ENCODE data around the gene ZNF554.

Gene ZNF554

DNA sequence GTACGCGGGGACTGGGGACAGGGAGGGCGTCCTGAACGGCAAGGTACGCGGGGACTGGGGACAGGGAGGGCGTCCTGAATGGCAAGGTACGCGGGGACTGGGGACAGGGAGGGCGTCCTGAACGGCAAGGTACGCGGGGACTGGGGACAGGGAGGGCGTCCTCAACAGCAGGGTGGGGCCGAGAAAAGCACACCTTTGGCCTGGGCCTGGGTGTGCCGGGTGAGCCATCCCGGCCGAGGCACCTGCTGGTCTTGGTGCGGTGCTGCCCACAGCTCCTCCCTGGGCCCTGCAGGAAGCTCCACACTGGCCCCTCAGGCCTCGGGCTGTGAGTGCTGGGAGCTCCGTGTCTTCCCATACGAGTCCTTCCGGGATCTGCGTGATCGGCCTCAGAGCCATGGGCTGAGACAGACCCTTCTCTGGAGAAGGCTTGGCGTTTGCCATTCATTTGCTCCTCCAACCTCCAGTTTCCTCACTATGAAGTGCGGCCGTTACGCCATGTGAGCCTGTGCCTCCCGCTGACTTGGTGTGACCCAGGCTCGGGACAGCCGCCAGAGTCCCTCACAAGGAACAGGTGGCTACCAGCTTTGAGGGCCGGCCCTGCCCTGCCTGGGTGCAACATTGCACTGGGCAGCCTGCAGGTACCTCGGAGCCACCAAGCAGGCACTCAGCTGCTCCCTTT is 7.8 kb upstream of the ZNF554 start:
- Histone ChIP-seq H2AFZ (ENCODE audit: low read length) (no peak overlapping the region), H3K9ac (ENCODE audit: low read depth, low read length, poor library complexity, severe bottlenecking) (no peak overlapping the region), H3K4me2 (ENCODE audit: low read depth, low read length, poor library complexity, severe bottlenecking) (no peak overlapping the region), H3K27me3 (ENCODE audit: insufficient read depth, low read length, poor library complexity, severe bottlenecking) (no peaks in the 10 kb centered on the region), H3K9me2 (replicated peaks; ENCODE audit: low read depth, low read length) (no peaks in the 10 kb centered on the region), H4K20me1 (ENCODE audit: insufficient read depth, low read length, poor library complexity, severe bottlenecking) (no peaks in the 10 kb centered on the region), H3K4me1 (ENCODE audit: insufficient read depth, low read length, poor library complexity, severe bottlenecking) (no peaks in the 10 kb centered on the region), H3K36me3 (ENCODE audit: insufficient read depth, low read length) (peaks cover 49% of the 10 kb centered on the region; the same call in 1 of the 2 replicates), H3F3A (ENCODE audit: low read depth) (no peaks in the 10 kb centered on the region), H3K9me3 (ENCODE audit: insufficient read depth, low read depth, low read length) (no peaks in the 10 kb centered on the region), H3K4me3 (ENCODE audit: low read length, poor library complexity, severe bottlenecking) (no peak overlapping the region), H3K79me2 (ENCODE audit: insufficient read depth, low read length) (no peaks in the 10 kb centered on the region)
- no peak for TF ChIP-seq EZH2phosphoT487 (IDR thresholded peaks at IDR 0.05; ENCODE audit: borderline replicate concordance)
- TF ChIP-seq, protein P1, sequence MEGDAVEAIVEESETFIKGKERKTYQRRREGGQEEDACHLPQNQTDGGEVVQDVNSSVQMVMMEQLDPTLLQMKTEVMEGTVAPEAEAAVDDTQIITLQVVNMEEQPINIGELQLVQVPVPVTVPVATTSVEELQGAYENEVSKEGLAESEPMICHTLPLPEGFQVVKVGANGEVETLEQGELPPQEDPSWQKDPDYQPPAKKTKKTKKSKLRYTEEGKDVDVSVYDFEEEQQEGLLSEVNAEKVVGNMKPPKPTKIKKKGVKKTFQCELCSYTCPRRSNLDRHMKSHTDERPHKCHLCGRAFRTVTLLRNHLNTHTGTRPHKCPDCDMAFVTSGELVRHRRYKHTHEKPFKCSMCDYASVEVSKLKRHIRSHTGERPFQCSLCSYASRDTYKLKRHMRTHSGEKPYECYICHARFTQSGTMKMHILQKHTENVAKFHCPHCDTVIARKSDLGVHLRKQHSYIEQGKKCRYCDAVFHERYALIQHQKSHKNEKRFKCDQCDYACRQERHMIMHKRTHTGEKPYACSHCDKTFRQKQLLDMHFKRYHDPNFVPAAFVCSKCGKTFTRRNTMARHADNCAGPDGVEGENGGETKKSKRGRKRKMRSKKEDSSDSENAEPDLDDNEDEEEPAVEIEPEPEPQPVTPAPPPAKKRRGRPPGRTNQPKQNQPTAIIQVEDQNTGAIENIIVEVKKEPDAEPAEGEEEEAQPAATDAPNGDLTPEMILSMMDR (conservative IDR thresholded peaks at IDR 0.05; ENCODE audit: low read length) = no peak

DNA sequence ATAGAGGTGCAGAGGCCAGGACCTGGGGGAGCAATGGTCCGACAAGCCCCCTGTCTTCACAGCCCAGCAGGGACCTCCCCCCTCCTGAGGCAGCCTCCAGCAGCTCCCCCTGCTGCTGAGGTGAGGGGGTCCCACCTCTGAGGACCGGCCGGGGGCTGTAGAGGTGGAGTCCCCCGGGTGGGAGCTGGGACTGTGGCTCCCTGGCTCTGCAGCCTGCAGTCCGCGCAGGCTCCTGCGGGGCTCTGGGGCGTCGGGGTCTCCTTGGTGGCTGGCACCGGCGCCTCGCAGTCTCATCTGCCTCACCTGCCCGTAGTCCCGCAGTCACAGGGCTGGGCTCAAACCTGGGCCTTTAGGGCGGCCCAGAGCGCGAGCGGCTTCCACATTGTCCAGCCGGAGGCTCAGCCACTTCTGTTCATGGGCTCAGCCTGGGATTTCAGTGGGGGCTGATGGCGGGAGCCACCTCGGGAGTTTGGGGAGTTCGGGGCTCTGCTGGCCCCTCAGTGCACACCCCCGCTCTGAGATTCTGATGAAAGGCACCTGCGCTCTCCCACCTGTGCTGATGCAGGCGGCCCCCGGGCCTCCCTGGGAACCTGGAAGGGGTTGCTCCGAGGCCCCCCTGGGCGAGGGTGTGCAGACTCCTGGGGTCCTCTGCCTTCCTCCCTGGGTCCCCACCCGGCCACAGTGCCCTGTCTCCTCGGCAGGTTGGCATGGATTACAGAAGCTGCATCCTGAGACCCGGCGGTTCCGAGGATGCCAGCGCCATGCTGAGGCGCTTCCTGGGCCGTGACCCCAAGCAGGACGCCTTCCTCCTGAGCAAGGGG is 7.0 kb upstream of the ZNF554 start:
- no peaks in the 10 kb centered on the region for H4K20me1 ChIP-seq (ENCODE audit: insufficient read depth, low read length, poor library complexity, severe bottlenecking)
- H3K36me3 ChIP-seq (ENCODE audit: insufficient read depth, low read length) = peaks cover 43% of the 10 kb centered on the region; the same call in 1 of the 2 replicates
- TF ChIP-seq, protein P1 (conservative IDR thresholded peaks at IDR 0.05; ENCODE audit: low read length) = no peak
- no peak for TF ChIP-seq EZH2phosphoT487 (IDR thresholded peaks at IDR 0.05; ENCODE audit: borderline replicate concordance)
- H3K27me3 ChIP-seq (ENCODE audit: insufficient read depth, low read length, poor library complexity, severe bottlenecking) = no peaks in the 10 kb centered on the region
- H3K9ac ChIP-seq (ENCODE audit: low read depth, low read length, poor library complexity, severe bottlenecking) = no peak overlapping the region
- H3K9me3 ChIP-seq (ENCODE audit: insufficient read depth, low read depth, low read length) = no peaks in the 10 kb centered on the region
- H3F3A ChIP-seq (ENCODE audit: low read depth) = no peaks in the 10 kb centered on the region
- H3K9me2 ChIP-seq (replicated peaks; ENCODE audit: low read depth, low read length) = no peaks in the 10 kb centered on the region
- no peak overlapping the region for H3K4me3 ChIP-seq (ENCODE audit: low read length, poor library complexity, severe bottlenecking)
- no peak overlapping the region for H3K4me2 ChIP-seq (ENCODE audit: low read depth, low read length, poor library complexity, severe bottlenecking)
- no peaks in the 10 kb centered on the region for H3K79me2 ChIP-seq (ENCODE audit: insufficient read depth, low read length)
- H2AFZ ChIP-seq (ENCODE audit: low read length) = no peak overlapping the region
- H3K4me1 ChIP-seq (ENCODE audit: insufficient read depth, low read length, poor library complexity, severe bottlenecking) = no peaks in the 10 kb centered on the region

DNA sequence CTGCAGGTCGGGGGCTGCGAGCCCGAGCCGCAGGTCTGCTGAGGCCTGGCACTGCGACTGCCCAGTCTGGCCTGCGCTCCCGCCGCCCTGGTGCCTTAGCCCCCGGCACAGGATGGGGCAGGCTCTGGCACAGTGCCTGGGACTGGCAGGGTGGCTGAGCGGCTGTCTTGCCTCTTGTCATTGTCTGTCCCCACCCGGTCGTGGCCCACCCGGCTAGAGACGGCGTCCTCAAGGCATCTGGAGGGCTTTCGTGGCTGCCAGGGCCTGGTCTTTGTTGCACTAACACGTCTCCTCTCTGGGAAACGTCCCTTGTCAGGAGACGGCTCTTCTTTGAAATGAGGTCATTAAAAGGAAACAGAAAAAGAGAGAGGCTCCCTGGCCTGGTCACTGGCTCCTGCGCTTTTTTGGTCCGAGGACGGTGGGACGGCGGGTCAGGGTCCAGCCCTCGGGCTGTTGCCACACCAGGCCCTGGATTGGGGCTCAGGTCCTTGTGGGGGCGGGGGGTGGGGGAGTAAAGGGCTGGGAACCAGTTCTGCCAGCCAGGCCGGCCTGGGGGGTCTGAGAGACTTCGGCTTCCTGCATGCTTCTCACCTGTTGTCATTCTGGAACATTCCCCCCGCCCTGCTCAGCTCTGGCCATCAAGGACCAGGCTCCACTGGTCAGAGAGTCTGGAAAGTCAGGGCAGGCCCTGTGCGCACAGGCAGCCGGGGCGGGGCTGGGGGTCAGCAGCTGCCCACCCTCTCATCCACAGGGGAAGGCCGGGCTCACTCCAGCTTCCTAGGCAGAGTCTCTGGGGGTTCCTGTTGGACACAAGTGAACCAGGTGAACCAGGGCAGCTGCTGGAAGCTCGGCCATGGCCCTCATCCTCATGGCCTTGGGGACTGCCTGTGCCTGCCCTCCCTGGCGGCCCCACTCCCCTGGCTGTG is 6.2 kb upstream of the ZNF554 start:
- no peaks in the 10 kb centered on the region for H4K20me1 ChIP-seq (ENCODE audit: insufficient read depth, low read length, poor library complexity, severe bottlenecking)
- H3K27me3 ChIP-seq (ENCODE audit: insufficient read depth, low read length, poor library complexity, severe bottlenecking) = no peaks in the 10 kb centered on the region
- H3K4me1 ChIP-seq (ENCODE audit: insufficient read depth, low read length, poor library complexity, severe bottlenecking) = no peaks in the 10 kb centered on the region
- no peaks in the 10 kb centered on the region for H3F3A ChIP-seq (ENCODE audit: low read depth)
- no peaks in the 10 kb centered on the region for H3K79me2 ChIP-seq (ENCODE audit: insufficient read depth, low read length)
- H3K4me3 ChIP-seq (ENCODE audit: low read length, poor library complexity, severe bottlenecking) = no peak overlapping the region
- H3K4me2 ChIP-seq (ENCODE audit: low read depth, low read length, poor library complexity, severe bottlenecking) = no peak overlapping the region
- H2AFZ ChIP-seq (ENCODE audit: low read length) = no peak overlapping the region
- H3K9me3 ChIP-seq (ENCODE audit: insufficient read depth, low read depth, low read length) = no peaks in the 10 kb centered on the region
- no peaks in the 10 kb centered on the region for H3K9me2 ChIP-seq (replicated peaks; ENCODE audit: low read depth, low read length)
- peaks cover 34% of the 10 kb centered on the region; the same call in 1 of the 2 replicates for H3K36me3 ChIP-seq (ENCODE audit: insufficient read depth, low read length)
- no peak overlapping the region for H3K9ac ChIP-seq (ENCODE audit: low read depth, low read length, poor library complexity, severe bottlenecking)
- TF ChIP-seq EZH2phosphoT487 (IDR thresholded peaks at IDR 0.05; ENCODE audit: borderline replicate concordance) = no peak
- TF ChIP-seq, protein P1 (conservative IDR thresholded peaks at IDR 0.05; ENCODE audit: low read length) = no peak
